Measurements from ENCODE around the gene ZNF280D.

- TF ChIP-seq KAT8 (CRISPR knock-in tag; IDR thresholded peaks at IDR 0.05) (no peak), TRIM22 (IDR thresholded peaks at IDR 0.05) (no peak)
Measured at GRCh38 chr15:56736881-56737707, 3.8 kb upstream of the ZNF280D start.
